Mesendoderm (in vitro differentiated cells): Measurements from ENCODE around the gene NCOR2.

Source experiments
- DNase-seq: peaks from one replicate; pipeline ENCODE4 v3.0.0; 2013
- H2AK5ac ChIP-seq: 2 replicates; pipeline ENCODE4 v1.6.1; 2013; ENCODE audit warnings: low read length, inconsistent platforms
- H2BK120ac ChIP-seq: 2 replicates; pipeline ENCODE4 v1.6.1; 2013; ENCODE audit warnings: low read depth, mild to moderate bottlenecking, low read length, moderate library complexity, mixed read lengths
- H2BK15ac ChIP-seq: replicated peaks from 2 replicates; pipeline ENCODE4 v1.6.1; 2013; ENCODE audit warnings: low read depth, mild to moderate bottlenecking, moderate library complexity
- H2BK5ac ChIP-seq: 2 replicates; pipeline ENCODE4 v1.6.1; 2013; ENCODE audit warnings: low read length, inconsistent platforms
- H3K18ac ChIP-seq: 2 replicates; pipeline ENCODE4 v1.6.1; 2013; ENCODE audit warnings: mild to moderate bottlenecking, low read length, mixed read lengths
- H3K23ac ChIP-seq: one replicate; pipeline ENCODE4 v1.6.1; 2013; ENCODE audit warnings: low read length
- H3K27ac ChIP-seq: 2 replicates; pipeline ENCODE4 v1.5.1; 2013; ENCODE audit warnings: low read depth, mild to moderate bottlenecking, inconsistent platforms, low read length, moderate library complexity
- H3K27me3 ChIP-seq: 2 replicates; pipeline ENCODE4 v1.6.1; 2013; ENCODE audit warnings: low read length, control low read depth, mild to moderate bottlenecking, inconsistent platforms; ENCODE audit not compliant: insufficient read depth, poor library complexity
- H3K36me3 ChIP-seq: 2 replicates; pipeline ENCODE4 v1.6.1; 2013; ENCODE audit warnings: low read length, inconsistent platforms; ENCODE audit not compliant: control insufficient read depth, insufficient read depth
- H3K4ac ChIP-seq: one replicate; pipeline ENCODE4 v1.6.1; 2013; ENCODE audit warnings: low read depth, mild to moderate bottlenecking, low read length, moderate library complexity
- H3K4me1 ChIP-seq: 2 replicates; pipeline ENCODE4 v1.6.1; 2013; ENCODE audit warnings: low read depth, low read length, inconsistent platforms; ENCODE audit not compliant: control insufficient read depth
- H3K4me2 ChIP-seq: 2 replicates; pipeline ENCODE4 v1.6.1; 2013; ENCODE audit warnings: low read length
- H3K4me3 ChIP-seq: 2 replicates; pipeline ENCODE4 v1.5.1; 2013; ENCODE audit warnings: mild to moderate bottlenecking, low read length
- H3K56ac ChIP-seq: one replicate; pipeline ENCODE4 v1.6.1; 2013; ENCODE audit warnings: low read length
- H3K79me1 ChIP-seq: 2 replicates; pipeline ENCODE4 v1.6.1; 2013; ENCODE audit warnings: low read length, inconsistent platforms
- H3K79me2 ChIP-seq: 2 replicates; pipeline ENCODE4 v1.6.1; 2013; ENCODE audit warnings: mild to moderate bottlenecking, low read length; ENCODE audit not compliant: control insufficient read depth, insufficient read depth
- H3K9ac ChIP-seq: 2 replicates; pipeline ENCODE4 v1.6.1; 2013; ENCODE audit warnings: low read length, inconsistent platforms
- H4K5ac ChIP-seq: one replicate; pipeline ENCODE4 v1.6.1; 2013; ENCODE audit warnings: low read length
- H4K8ac ChIP-seq: one replicate; pipeline ENCODE4 v1.6.1; 2013; ENCODE audit warnings: low read depth, mild to moderate bottlenecking, control low read depth, low read length, moderate library complexity
- WGBS: extraction: QIAGEN DNeasy Blood & Tissue Kit; methylation state at CpG from one replicate; pipeline ENCODE4 v1.1.7; 2013; ENCODE audit warnings: low lambda C conversion rate, missing lambda C conversion rate; ENCODE audit not compliant: insufficient coverage; ENCODE audit errors: extremely low coverage; 5-methylcytosine and 5-hydroxymethylcytosine counted together

The NCOR2 gene

GRCh38 chr12:124581307-124582107 is 14.1 kb upstream of the NCOR2 start:
- Histone ChIP-seq H3K36me3 (no peaks in the 10 kb centered on the region), H3K23ac (no peak overlapping the region), H3K27me3 (no peaks in the 10 kb centered on the region), H2AK5ac (no peak overlapping the region), H3K4me2 (no peak overlapping the region), H4K5ac (no peak overlapping the region), H3K4me3 (no peak overlapping the region), H3K4me1 (no peaks in the 10 kb centered on the region), H3K79me2 (no peaks in the 10 kb centered on the region), H3K9ac (no peak overlapping the region), H2BK5ac (no peak overlapping the region), H2BK120ac (no peak overlapping the region), H3K79me1 (no peaks in the 10 kb centered on the region), H3K56ac (no peak overlapping the region), H3K4ac (no peak overlapping the region), H4K8ac (no peak overlapping the region), H2BK15ac (no peak overlapping the region), H3K18ac (no peak overlapping the region), H3K27ac (no peak overlapping the region)
- no peak for DNase-seq
- no CpG with 5 or more reads among the region's 15 CpGs for WGBS

DNA sequence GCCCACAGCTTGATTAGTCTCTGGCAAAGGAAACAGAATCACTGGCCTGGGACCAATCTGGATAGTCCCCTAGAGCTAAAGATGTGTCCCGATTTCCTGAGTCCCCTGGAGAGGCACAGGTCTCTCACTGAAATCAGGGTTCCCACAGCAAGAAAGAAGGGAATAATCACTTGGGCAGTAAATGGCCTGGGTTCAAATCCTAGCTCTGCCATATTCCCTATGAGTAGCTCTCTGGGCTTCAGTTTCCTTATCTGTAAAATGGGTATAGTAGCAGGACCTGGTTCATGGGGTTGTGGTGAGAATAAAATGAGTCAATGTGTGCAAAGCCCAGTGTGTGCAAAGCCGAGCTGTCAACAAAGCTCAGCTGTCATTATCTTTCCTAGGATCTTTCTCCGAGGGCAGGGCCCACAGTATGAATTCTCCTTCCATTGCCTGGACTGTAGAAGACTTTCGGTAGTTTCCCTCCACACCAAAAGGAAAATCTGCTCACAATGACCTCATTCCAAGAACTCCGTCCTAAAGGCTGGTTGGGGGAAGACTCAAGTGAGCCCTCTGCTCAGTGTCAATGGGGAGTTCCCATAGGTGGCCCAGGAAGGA is 12.6 kb upstream of the NCOR2 start:
- Histone ChIP-seq H2BK5ac (no peak overlapping the region), H3K4me1 (no peaks in the 10 kb centered on the region), H3K23ac (no peak overlapping the region), H2AK5ac (no peak overlapping the region), H3K79me1 (no peaks in the 10 kb centered on the region), H2BK15ac (no peak overlapping the region), H4K8ac (no peak overlapping the region), H3K36me3 (no peaks in the 10 kb centered on the region), H3K4me2 (no peak overlapping the region), H3K4ac (no peak overlapping the region), H2BK120ac (no peak overlapping the region), H4K5ac (no peak overlapping the region), H3K79me2 (no peaks in the 10 kb centered on the region), H3K56ac (no peak overlapping the region), H3K27me3 (no peaks in the 10 kb centered on the region), H3K18ac (no peak overlapping the region), H3K9ac (no peak overlapping the region), H3K27ac (no peak overlapping the region), H3K4me3 (no peak overlapping the region)
- no CpG with 5 or more reads among the region's 5 CpGs for whole genome bisulfite sequencing
- no peak for DNase-seq

GRCh38 chr12:124578854-124579253 is 11.4 kb upstream of the NCOR2 start:
- H3K4ac ChIP-seq = no peak overlapping the region
- no peaks in the 10 kb centered on the region for H3K36me3 ChIP-seq
- H3K18ac ChIP-seq = no peak overlapping the region
- H3K79me1 ChIP-seq = no peaks in the 10 kb centered on the region
- H3K9ac ChIP-seq = no peak overlapping the region
- no peak overlapping the region for H2BK15ac ChIP-seq
- H2BK5ac ChIP-seq = no peak overlapping the region
- no peak overlapping the region for H3K23ac ChIP-seq
- H3K79me2 ChIP-seq = no peaks in the 10 kb centered on the region
- H3K4me1 ChIP-seq = no peaks in the 10 kb centered on the region
- H3K27ac ChIP-seq = no peak overlapping the region
- H2AK5ac ChIP-seq = no peak overlapping the region
- H2BK120ac ChIP-seq = no peak overlapping the region
- H4K8ac ChIP-seq = no peak overlapping the region
- no peak overlapping the region for H4K5ac ChIP-seq
- H3K27me3 ChIP-seq = no peaks in the 10 kb centered on the region
- H3K4me3 ChIP-seq = no peak overlapping the region
- no peak overlapping the region for H3K4me2 ChIP-seq
- no peak for DNase-seq
- WGBS = no CpG with 5 or more reads among the region's 3 CpGs
- H3K56ac ChIP-seq = no peak overlapping the region

DNA sequence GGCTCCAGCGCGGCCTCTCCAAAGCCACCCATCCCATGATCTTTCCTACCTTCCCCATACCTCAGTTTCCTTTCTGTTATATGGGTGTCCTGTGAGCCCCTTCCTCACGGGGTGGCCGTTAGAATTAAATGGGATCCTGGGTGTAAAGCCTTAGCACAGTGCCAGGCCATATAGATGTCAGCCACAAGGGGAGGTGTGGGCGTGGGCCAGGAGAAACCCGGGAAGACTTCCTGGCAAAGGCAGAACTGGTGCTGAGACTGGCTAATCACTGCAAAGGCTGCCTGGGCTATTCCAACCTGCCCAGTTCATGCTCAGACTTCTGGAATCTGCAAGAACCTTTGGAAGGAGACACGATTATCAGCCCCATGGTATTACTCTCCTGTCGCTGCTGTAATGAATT is 11.0 kb upstream of the NCOR2 start:
- Histone ChIP-seq H2BK5ac (no peak overlapping the region), H4K8ac (no peak overlapping the region), H3K79me2 (no peaks in the 10 kb centered on the region), H3K4ac (no peak overlapping the region), H3K23ac (no peak overlapping the region), H3K4me2 (no peak overlapping the region), H3K4me3 (no peak overlapping the region), H3K27ac (no peak overlapping the region), H2BK15ac (no peak overlapping the region), H3K27me3 (no peaks in the 10 kb centered on the region), H3K36me3 (no peaks in the 10 kb centered on the region), H3K79me1 (no peaks in the 10 kb centered on the region), H3K9ac (no peak overlapping the region), H3K56ac (no peak overlapping the region), H4K5ac (no peak overlapping the region), H2AK5ac (no peak overlapping the region), H2BK120ac (no peak overlapping the region), H3K18ac (no peak overlapping the region), H3K4me1 (no peaks in the 10 kb centered on the region)
- DNase-seq = no peak
- WGBS = no CpG with 5 or more reads among the region's 8 CpGs

DNA sequence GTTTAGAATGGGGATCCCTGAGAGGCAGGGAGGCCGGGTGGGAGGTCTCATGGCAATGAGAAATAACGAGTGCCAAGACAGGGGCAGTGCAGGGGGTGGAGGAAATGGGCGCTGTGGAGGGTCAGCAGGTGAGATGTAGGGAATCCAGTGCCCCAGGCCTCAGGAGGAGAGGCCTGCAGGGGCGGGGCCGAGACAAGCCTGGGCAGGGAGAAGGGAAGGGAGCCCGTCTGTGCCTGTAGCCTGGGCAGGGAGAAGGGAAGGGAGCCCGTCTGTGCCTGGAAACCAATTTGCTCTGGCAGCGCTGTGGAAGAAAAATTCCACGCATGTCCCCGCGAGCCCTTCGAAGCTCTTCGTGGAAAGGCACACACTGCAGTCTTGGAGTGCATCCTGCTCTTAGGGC is 10.6 kb upstream of the NCOR2 start:
- Histone ChIP-seq H4K5ac (no peak overlapping the region), H3K4me1 (no peaks in the 10 kb centered on the region), H3K9ac (no peak overlapping the region), H3K4me2 (no peak overlapping the region), H3K23ac (no peak overlapping the region), H3K79me1 (no peaks in the 10 kb centered on the region), H3K79me2 (no peaks in the 10 kb centered on the region), H3K36me3 (no peaks in the 10 kb centered on the region), H3K27ac (no peak overlapping the region), H3K4ac (no peak overlapping the region), H2AK5ac (no peak overlapping the region), H3K56ac (no peak overlapping the region), H4K8ac (no peak overlapping the region), H3K18ac (no peak overlapping the region), H3K27me3 (no peaks in the 10 kb centered on the region), H2BK120ac (no peak overlapping the region), H2BK5ac (no peak overlapping the region), H3K4me3 (no peak overlapping the region), H2BK15ac (no peak overlapping the region)
- DNase-seq = no peak
- no CpG with 5 or more reads among the region's 13 CpGs for WGBS
